ENCODE data around the gene LSM14A.

- TF ChIP-seq CEBPB (IDR thresholded peaks at IDR 0.05) (no peak), REST (IDR thresholded peaks at IDR 0.05; ENCODE audit: low read depth) (no peak)
These were observed 102.7 kb downstream of the LSM14A start for GRCh38 chr19:34274827-34275625.
